SU-DHL-6 (cell line): ENCODE results near the gene TP53I3.

ENCODE experiments used
- EZH2phosphoT487 ChIP-seq: fragments of 200-600 bp; sonication (generic), shearing (Covaris generic); conservative IDR thresholded peaks from 2 replicates; pipeline ENCODE4 v1.6.1; 2018; ENCODE audit warnings: mild to moderate bottlenecking, antibody characterized with exemption, low read length, moderate library complexity, mixed read lengths
- TF ChIP-seq, protein P1 (sequence below): fragments of 200-600 bp; sonication (generic); IDR thresholded peaks from one replicate; pipeline ENCODE4 v1.5.1; 2017; ENCODE audit warnings: antibody characterized with exemption, mild to moderate bottlenecking, low read length, moderate library complexity; ENCODE audit not compliant: insufficient read depth, poor library complexity, severe bottlenecking

DNA sequence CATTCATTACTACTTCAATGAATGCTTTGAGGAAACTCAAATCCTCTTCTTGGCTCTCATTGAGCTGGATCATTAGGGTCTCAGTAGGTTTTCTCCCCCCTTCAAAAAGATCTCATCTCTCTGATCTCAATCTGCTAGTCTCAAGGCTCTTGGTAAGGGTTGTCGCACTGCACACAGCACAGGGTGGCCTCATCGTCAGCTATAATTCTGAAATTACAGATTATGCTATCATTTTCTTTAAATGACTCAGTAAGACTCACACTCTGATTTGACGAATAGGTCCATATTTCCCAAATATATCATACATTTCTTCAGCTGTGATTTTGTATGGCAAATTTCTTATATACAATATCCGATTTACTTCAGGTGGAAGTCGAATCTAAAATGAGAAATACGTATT is 10.8 kb downstream of the TP53I3 start:
- TF ChIP-seq, protein P1, sequence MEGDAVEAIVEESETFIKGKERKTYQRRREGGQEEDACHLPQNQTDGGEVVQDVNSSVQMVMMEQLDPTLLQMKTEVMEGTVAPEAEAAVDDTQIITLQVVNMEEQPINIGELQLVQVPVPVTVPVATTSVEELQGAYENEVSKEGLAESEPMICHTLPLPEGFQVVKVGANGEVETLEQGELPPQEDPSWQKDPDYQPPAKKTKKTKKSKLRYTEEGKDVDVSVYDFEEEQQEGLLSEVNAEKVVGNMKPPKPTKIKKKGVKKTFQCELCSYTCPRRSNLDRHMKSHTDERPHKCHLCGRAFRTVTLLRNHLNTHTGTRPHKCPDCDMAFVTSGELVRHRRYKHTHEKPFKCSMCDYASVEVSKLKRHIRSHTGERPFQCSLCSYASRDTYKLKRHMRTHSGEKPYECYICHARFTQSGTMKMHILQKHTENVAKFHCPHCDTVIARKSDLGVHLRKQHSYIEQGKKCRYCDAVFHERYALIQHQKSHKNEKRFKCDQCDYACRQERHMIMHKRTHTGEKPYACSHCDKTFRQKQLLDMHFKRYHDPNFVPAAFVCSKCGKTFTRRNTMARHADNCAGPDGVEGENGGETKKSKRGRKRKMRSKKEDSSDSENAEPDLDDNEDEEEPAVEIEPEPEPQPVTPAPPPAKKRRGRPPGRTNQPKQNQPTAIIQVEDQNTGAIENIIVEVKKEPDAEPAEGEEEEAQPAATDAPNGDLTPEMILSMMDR, result no peak
- no peak for TF ChIP-seq EZH2phosphoT487
